ENCODE results near the gene ZNF76. TPM values are rescaled to one million over a fixed set of nuclear protein-coding genes. Genes with fewer than 3 reads are reported as not detected.

The ZNF76 gene
- total and polyA plus RNA-seq, 2 of the 13 experiments (the other 11 are each of a cell fraction or from before 2014, with no cell fraction given): 13.2 to 26.4 TPM

GRCh38 chr6:35259948-35260590, 534 bp downstream of the ZNF76 start:
- ChIA-PET POLR2A (interaction anchor here (0.6 to 1.7 kb wide), 17 partner anchors 8 to 844 kb away, joined by 3 to 18 read pairs (median 5); partner anchors contain the start of genes ANKS1A, PPARD, TAF11 and TEAD3), CTCF (ENCODE audit: low intra/inter-chr PET ratio, low total read pairs) (no interaction called here)
- 3% methylated on average over 15 of the region's 23 CpGs for WGBS (ENCODE audit: low lambda C conversion rate)
- TF ChIP-seq POLR2A (IDR thresholded peaks at IDR 0.05; ENCODE audit: insufficient read depth in 1 of 2, low read depth in 2 of 2, low read length in 2 of 2): peak in 1 of 2 experiments; percentile 81; a peak in 1 of 4 replicates
- peak; percentile 16; the same call in 1 of the 2 replicates for TF ChIP-seq ZBTB34 (CRISPR knock-in tag; IDR thresholded peaks at IDR 0.05)
- TF ChIP-seq ZNF101 (CRISPR knock-in tag; IDR thresholded peaks at IDR 0.05; ENCODE audit: borderline replicate concordance, low read depth): no peak
- TF ChIP-seq ZNF281 (CRISPR knock-in tag; IDR thresholded peaks at IDR 0.05; ENCODE audit: borderline replicate concordance): 0 out of 2 replicates have a peak, but pooled peaks have one; percentile 2
- 0 out of 2 replicates have a peak, but pooled peaks have one; percentile 11 for TF ChIP-seq ZNF235 (CRISPR knock-in tag; IDR thresholded peaks at IDR 0.05; ENCODE audit: borderline replicate concordance)
- TF ChIP-seq FOXA1 (IDR thresholded peaks at IDR 0.05): no peak
- TF ChIP-seq FOXA1 (CRISPR knock-in tag; IDR thresholded peaks at IDR 0.05): peak; percentile 25; the same call in 1 of the 2 replicates
- TF ChIP-seq CREB1 (IDR thresholded peaks at IDR 0.05): peak; percentile 19; the same call in 1 of the 2 replicates
- TF ChIP-seq CREB1 (CRISPR knock-in tag; IDR thresholded peaks at IDR 0.05): no peak
- peak; percentile 32; the same call in 1 of the 2 replicates for TF ChIP-seq FOSL2 (CRISPR knock-in tag; IDR thresholded peaks at IDR 0.05)
- TF ChIP-seq FOXK2 (IDR thresholded peaks at IDR 0.05): peak; percentile 36; the same call in 1 of the 2 replicates
- TF ChIP-seq ZNF788 (CRISPR knock-in tag; IDR thresholded peaks at IDR 0.05; ENCODE audit: borderline replicate concordance): 0 out of 2 replicates have a peak, but pooled peaks have one; percentile 19
- TF ChIP-seq RBFOX2 (IDR thresholded peaks at IDR 0.05; ENCODE audit: low read depth, low read length): peak; percentile 32
- no peak for TF ChIP-seq ZBTB43 (CRISPR knock-in tag; conservative IDR thresholded peaks at IDR 0.05)
- TF ChIP-seq ZNF891 (CRISPR knock-in tag; IDR thresholded peaks at IDR 0.05): no peak
- no peak for TF ChIP-seq PATZ1 (CRISPR knock-in tag; IDR thresholded peaks at IDR 0.05)
- TF ChIP-seq MATR3 (CRISPR knock-in tag; IDR thresholded peaks at IDR 0.05): no peak
- peak; percentile 45 for TF ChIP-seq POLR2AphosphoS5 (IDR thresholded peaks at IDR 0.05; ENCODE audit: low read depth, low read length)

More at GRCh38 chr6:35259948-35260590, 534 bp downstream of the ZNF76 start:
- peak; percentile 79 for DNase-seq (ENCODE audit: low spot score)
- Histone ChIP-seq H3K36me3 (replicated peaks in 1 of 2; ENCODE audit: control insufficient read depth in 1 of 2, insufficient read depth in 2 of 2, low read length in 2 of 2) (no peaks in the 10 kb centered on the region), H3K9ac (ENCODE audit: insufficient read depth, low read depth, low read length) (peak overlapping the region; percentile 97), H4K20me1 (ENCODE audit: insufficient read depth, low read length) (no peaks in the 10 kb centered on the region), H3K27ac (ENCODE audit: extremely low read length, insufficient read depth, low read length) (peak overlapping the region; percentile 93), H2AFZ (ENCODE audit: low read length) (peak overlapping the region; percentile 37), H3K4me2 (ENCODE audit: low read depth, low read length) (peak overlapping the region; percentile 94), H3K4me1 (ENCODE audit: insufficient read depth, low read length) (peaks cover 52% of the 10 kb centered on the region), H3K79me2 (ENCODE audit: insufficient read depth, low read length) (peaks cover 9% of the 10 kb centered on the region), H3K27me3 (ENCODE audit: control insufficient read depth in 1 of 2, insufficient read depth in 2 of 2, low read length in 2 of 2) (no peaks in the 10 kb centered on the region; a peak in 1 of 5 replicates), H3K9me3 (ENCODE audit: low read length) (no peaks in the 10 kb centered on the region), H3K4me3 (replicated peaks in 1 of 3; ENCODE audit: insufficient read depth in 1 of 3, low read depth in 2 of 3, low read length in 3 of 3) (peak overlapping the region; percentile 69 to 97 (median 77))
- peak; percentile 18 for FAIRE-seq
- ATAC-seq: peak; percentile 63
- TSS peak; percentile 56 for BruUV-seq (replicated peaks)
- intact Hi-C loops (cut with micrococcal nuclease; ENCODE audit: unreplicated experiment) (no loop called here), in situ Hi-C loops (cut with HindIII; ENCODE audit: extremely low pct_ligation_motif_present, low pct_unique_long_range_greater_than_20kb) (no loop called here)
